ENCODE measurements around the gene TRAF1. TPM values are rescaled to one million over a fixed set of nuclear protein-coding genes. Genes with fewer than 3 reads are reported as not detected.

Gene TRAF1, protein sequence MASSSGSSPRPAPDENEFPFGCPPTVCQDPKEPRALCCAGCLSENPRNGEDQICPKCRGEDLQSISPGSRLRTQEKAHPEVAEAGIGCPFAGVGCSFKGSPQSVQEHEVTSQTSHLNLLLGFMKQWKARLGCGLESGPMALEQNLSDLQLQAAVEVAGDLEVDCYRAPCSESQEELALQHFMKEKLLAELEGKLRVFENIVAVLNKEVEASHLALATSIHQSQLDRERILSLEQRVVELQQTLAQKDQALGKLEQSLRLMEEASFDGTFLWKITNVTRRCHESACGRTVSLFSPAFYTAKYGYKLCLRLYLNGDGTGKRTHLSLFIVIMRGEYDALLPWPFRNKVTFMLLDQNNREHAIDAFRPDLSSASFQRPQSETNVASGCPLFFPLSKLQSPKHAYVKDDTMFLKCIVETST
- total RNA-seq, result 1 to 10 TPM; 3.6 to 8.2 TPM
- 3.1 TPM for polyA plus RNA-seq (2013, experiment 1 of 2)
- polyA plus RNA-seq (2013, experiment 2 of 2), result 2.6 TPM
- long read RNA-seq, experiment 1, partial matches to known transcripts, result 0 of 1 reads
- long read RNA-seq, experiment 1, other reads (novel, unspliced or antisense), result 1 of 1 reads
- long read RNA-seq, experiment 2, full-length matches to known transcripts, result 9 of 17 reads
- long read RNA-seq, experiment 2, partial matches to known transcripts, result 2 of 17 reads
- long read RNA-seq, experiment 2, other reads (novel, unspliced or antisense), result 6 of 17 reads
- long read RNA-seq, experiment 3, full-length matches to known transcripts, result 2 of 8 reads
- long read RNA-seq, experiment 3, partial matches to known transcripts, result 2 of 8 reads
- long read RNA-seq, experiment 3, other reads (novel, unspliced or antisense), result 4 of 8 reads
- long read RNA-seq, experiment 4, full-length matches to known transcripts, result 1 of 2 reads
- long read RNA-seq, experiment 4, partial matches to known transcripts, result 0 of 2 reads
- long read RNA-seq, experiment 4, other reads (novel, unspliced or antisense), result 1 of 2 reads

DNA sequence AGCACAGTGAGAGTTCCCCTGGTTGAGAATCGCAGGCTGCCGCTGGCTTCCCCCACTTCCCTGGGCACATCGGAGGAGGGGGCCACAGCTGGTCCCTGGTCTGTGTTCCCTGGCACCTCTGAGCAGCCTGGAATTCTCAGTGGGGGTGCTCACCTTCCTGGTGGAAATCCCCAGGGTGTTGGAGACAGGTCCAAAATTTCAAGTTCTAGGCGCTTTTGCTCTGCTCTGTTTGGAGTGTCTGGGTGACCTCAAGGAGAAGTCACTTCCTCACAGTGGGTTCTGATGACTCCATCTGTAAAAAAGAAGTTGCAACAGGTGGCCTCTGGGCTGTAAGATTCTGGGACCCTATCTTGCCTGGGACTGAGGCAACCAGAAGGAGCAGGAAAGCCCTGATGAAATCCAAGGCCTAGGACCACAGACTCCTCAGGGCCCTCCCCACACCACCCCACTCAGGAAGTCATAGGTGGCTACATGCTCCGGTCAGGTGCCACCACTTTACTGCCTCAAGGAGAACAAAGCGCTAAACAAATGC is at the start of gene TRAF1:
Gene TRAF1 (minus strand): TSS at position 400 of the 532 bp plus-strand sequence. CDS start 721 bp downstream, outside the sequence.
- Histone ChIP-seq H3K4me1 (ENCODE audit: control insufficient read depth, insufficient read depth, low read length) (peaks cover 24% of the 10 kb centered on the region), H3K36me3 (ENCODE audit: control insufficient read depth, insufficient read depth, low read length) (no peaks in the 10 kb centered on the region), H3K9me3 (ENCODE audit: control insufficient read depth, low read length) (no peaks in the 10 kb centered on the region), H3K27ac (ENCODE audit: low read depth, low read length) (no peak within 1 kb of the TSS), H3K4me3 (ENCODE audit: low read length) (no peak within 1 kb of the TSS), H3K9ac (ENCODE audit: extremely low read depth, low read length, poor library complexity, severe bottlenecking) (no peak within 1 kb of the TSS), H3K27me3 (ENCODE audit: control insufficient read depth, insufficient read depth, low read length, poor library complexity, severe bottlenecking) (peaks cover 12% of the 10 kb centered on the region)
- no peak for DNase-seq
- Mint-ChIP-seq H3K27ac (no peak within 1 kb of the TSS), H3K4me3 (no peak within 1 kb of the TSS), H3K9me3 (no peaks in the 10 kb centered on the region), H3K27me3 (ENCODE audit: insufficient read depth) (peaks cover 14% of the 10 kb centered on the region), H3K4me1 (peaks cover 37% of the 10 kb centered on the region), H3K36me3 (ENCODE audit: low read depth) (no peaks in the 10 kb centered on the region)
- TF ChIP-seq, protein P1, sequence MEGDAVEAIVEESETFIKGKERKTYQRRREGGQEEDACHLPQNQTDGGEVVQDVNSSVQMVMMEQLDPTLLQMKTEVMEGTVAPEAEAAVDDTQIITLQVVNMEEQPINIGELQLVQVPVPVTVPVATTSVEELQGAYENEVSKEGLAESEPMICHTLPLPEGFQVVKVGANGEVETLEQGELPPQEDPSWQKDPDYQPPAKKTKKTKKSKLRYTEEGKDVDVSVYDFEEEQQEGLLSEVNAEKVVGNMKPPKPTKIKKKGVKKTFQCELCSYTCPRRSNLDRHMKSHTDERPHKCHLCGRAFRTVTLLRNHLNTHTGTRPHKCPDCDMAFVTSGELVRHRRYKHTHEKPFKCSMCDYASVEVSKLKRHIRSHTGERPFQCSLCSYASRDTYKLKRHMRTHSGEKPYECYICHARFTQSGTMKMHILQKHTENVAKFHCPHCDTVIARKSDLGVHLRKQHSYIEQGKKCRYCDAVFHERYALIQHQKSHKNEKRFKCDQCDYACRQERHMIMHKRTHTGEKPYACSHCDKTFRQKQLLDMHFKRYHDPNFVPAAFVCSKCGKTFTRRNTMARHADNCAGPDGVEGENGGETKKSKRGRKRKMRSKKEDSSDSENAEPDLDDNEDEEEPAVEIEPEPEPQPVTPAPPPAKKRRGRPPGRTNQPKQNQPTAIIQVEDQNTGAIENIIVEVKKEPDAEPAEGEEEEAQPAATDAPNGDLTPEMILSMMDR (conservative IDR thresholded peaks at IDR 0.05), result no peak
- 80 to 94% methylated on average over 2 to 6 of the region's 6 CpGs for WGBS, 2 experiments (ENCODE audit: insufficient coverage in 1 of 2, insufficient read length in 1 of 2)

DNA sequence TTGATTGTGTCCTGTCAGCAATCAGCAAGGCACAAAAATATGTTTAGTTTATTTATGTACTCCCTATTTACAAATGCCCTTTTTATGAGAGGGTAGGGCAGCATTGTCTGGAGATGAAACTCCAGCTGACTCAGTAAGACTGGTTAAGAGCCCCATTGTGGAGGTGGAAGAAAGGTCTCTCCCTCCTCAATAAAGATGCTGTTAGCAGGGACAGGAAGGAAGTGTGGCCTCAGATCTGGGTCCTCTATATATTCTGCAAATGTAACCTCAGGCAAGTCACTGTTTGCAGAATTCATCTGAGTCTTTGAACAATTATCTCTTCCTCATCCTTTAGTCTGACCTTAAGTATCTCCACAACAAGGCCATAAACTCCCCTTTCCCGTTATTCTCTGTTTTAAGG is 48.3 kb upstream of the TRAF1 start:
- 100% methylated on average over 1 of the region's 1 CpG; no CpG with 5 or more reads in 1 of the 2 experiments for WGBS, 2 experiments (ENCODE audit: insufficient coverage in 1 of 2, insufficient read length in 1 of 2)
- no peak overlapping the region for H3K27ac ChIP-seq (ENCODE audit: low read depth, low read length)
- H3K4me3 Mint-ChIP-seq, result no peak overlapping the region
- no peaks in the 10 kb centered on the region for H3K9me3 ChIP-seq (ENCODE audit: control insufficient read depth, low read length)
- peaks cover 35% of the 10 kb centered on the region for H3K36me3 ChIP-seq (ENCODE audit: control insufficient read depth, insufficient read depth, low read length)
- H3K27me3 ChIP-seq (ENCODE audit: control insufficient read depth, insufficient read depth, low read length, poor library complexity, severe bottlenecking), result no peaks in the 10 kb centered on the region
- no peak overlapping the region for H3K27ac Mint-ChIP-seq
- H3K27me3 Mint-ChIP-seq (ENCODE audit: insufficient read depth), result peaks cover 13% of the 10 kb centered on the region
- peaks cover under 1% of the 10 kb centered on the region for H3K4me1 Mint-ChIP-seq
- H3K4me1 ChIP-seq (ENCODE audit: control insufficient read depth, insufficient read depth, low read length), result no peaks in the 10 kb centered on the region
- peaks cover 25% of the 10 kb centered on the region for H3K36me3 Mint-ChIP-seq (ENCODE audit: low read depth)
- no peak overlapping the region for H3K4me3 ChIP-seq (ENCODE audit: low read length)
- H3K9me3 Mint-ChIP-seq, result no peaks in the 10 kb centered on the region
- TF ChIP-seq, protein P1 (conservative IDR thresholded peaks at IDR 0.05), result no peak
- no peak for DNase-seq
- no peak overlapping the region for H3K9ac ChIP-seq (ENCODE audit: extremely low read depth, low read length, poor library complexity, severe bottlenecking)

DNA sequence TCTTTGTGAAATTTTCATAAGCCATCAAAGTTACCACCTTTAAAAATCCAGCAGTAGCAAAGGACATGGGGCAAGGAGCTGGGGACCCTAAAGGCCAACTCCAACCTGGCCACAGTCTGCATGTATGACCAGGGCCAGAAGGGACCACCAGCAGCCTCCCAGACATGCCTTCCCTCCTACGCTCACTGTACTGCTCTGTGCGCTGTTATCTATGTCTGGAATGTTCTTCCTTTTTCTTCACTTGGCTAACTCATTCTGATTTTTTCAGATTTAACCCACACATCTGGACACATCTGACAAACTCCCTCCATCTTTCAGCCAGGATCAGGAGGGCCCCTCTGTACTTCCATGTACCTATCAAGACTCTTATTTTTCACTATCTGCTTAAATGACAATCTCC is 47.6 kb upstream of the TRAF1 start:
- TF ChIP-seq, protein P1 (conservative IDR thresholded peaks at IDR 0.05), result no peak
- no peak overlapping the region for H3K27ac Mint-ChIP-seq
- peaks cover 31% of the 10 kb centered on the region for H3K36me3 ChIP-seq (ENCODE audit: control insufficient read depth, insufficient read depth, low read length)
- H3K36me3 Mint-ChIP-seq (ENCODE audit: low read depth), result peaks cover 22% of the 10 kb centered on the region
- H3K9me3 Mint-ChIP-seq, result no peaks in the 10 kb centered on the region
- no peak for DNase-seq
- no peak overlapping the region for H3K9ac ChIP-seq (ENCODE audit: extremely low read depth, low read length, poor library complexity, severe bottlenecking)
- no peaks in the 10 kb centered on the region for H3K4me1 Mint-ChIP-seq
- H3K4me3 ChIP-seq (ENCODE audit: low read length), result no peak overlapping the region
- no peaks in the 10 kb centered on the region for H3K27me3 ChIP-seq (ENCODE audit: control insufficient read depth, insufficient read depth, low read length, poor library complexity, severe bottlenecking)
- H3K4me1 ChIP-seq (ENCODE audit: control insufficient read depth, insufficient read depth, low read length), result no peaks in the 10 kb centered on the region
- H3K9me3 ChIP-seq (ENCODE audit: control insufficient read depth, low read length), result no peaks in the 10 kb centered on the region
- no peak overlapping the region for H3K4me3 Mint-ChIP-seq
- no peak overlapping the region for H3K27ac ChIP-seq (ENCODE audit: low read depth, low read length)
- H3K27me3 Mint-ChIP-seq (ENCODE audit: insufficient read depth), result peaks cover 7% of the 10 kb centered on the region
- WGBS, 2 experiments (ENCODE audit: insufficient coverage in 1 of 2, insufficient read length in 1 of 2), result 98 to 100% methylated on average over 2 of the region's 2 CpGs

Data from endodermal cell (in vitro differentiated cells).